Transverse colon (tissue), 3 donors: Measurements from ENCODE around the gene FGF1.

ENCODE experiments used
- CTCF ChIP-seq, 5 experiments: fragments of 200-600 bp in 3 of 5; fragments of 450-650 bp in 2 of 5; sonication (generic) in 3 of 5; IDR thresholded peaks; 1 replicate in 2 of 5; 2 replicates in 3 of 5; pipeline ENCODE4 v1.5.1; 2016 to 2017; ENCODE audit warnings: antibody characterized with exemption in 5 of 5, inconsistent platforms in 3 of 5, mild to moderate bottlenecking in 2 of 5, moderate library complexity in 1 of 5
- POLR2A ChIP-seq: fragments of 450-650 bp; IDR thresholded peaks from one replicate; pipeline ENCODE4 v1.6.1; 2016; ENCODE audit warnings: antibody characterized with exemption, mild to moderate bottlenecking, moderate library complexity

GRCh38 chr5:142576804-142577203 is 109.1 kb downstream of the FGF1 start:
- TF ChIP-seq CTCF (IDR thresholded peaks at IDR 0.05), result no peak
- no peak for TF ChIP-seq POLR2A
